HG03196 (cell line): ENCODE measurements around the gene RGMB.
A peak's percentile ranks its signal among the peaks of the same experiment; 100 is the strongest.

ENCODE experiments used
- ATAC-seq: cut with Tn5 transposase; IDR thresholded peaks from one replicate; pipeline ENCODE4 v1.9.1; 2021; ENCODE audit not compliant: unreplicated experiment

RGMB gene

DNA sequence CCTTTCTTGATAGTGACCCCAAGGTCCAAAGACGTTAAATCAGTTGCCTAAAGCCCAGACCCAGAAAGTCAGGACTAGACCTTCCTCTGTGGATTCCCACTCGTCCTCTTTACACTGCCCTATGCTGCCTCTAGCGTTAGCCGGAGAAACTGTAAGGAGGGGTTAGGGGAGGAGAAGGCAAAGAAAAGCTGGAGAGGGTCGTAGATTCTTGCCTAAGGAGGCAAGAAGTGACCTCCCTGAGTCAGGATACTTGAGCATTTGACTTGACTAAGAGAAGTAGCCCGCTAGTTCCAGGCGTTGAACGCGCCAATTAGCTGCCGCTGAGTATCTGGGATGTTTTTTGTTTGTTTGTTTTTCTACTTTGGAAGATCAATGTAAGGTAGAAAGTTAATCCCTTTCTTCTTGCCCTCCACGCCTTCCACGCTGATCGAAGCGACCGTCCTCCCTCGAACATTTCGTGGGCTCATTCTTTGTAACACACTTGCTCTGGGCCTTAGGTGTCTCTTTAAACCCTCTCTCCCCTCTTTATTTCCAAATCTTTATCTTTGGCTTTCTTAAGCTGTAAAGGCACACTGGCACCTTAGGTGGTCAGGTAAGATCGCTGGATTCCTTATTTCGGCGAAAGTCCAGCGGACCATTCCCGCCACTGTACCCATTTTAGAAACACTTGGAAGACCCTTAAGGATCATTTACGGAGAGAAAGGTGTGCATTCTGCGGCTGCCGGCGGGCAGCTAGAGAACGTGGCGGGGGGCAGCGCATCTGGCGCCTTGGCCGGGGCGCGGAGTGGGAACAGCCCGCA is 5.1 kb upstream of the RGMB start:
- peak; percentile 36 for ATAC-seq

DNA sequence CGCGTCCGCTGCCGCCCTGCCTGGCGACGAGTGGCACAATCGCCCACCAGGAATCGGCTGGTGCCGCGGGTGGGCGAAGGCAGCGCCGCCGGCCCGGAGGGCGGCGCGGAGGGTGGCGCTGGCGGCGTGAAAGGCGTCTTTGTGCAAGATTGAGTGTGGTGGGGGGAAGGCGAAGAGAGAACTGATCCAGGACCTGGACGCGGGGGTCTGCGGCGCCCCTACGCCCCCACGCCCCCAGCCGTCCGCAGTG is 4.6 kb upstream of the RGMB start:
- no peak for ATAC-seq

DNA sequence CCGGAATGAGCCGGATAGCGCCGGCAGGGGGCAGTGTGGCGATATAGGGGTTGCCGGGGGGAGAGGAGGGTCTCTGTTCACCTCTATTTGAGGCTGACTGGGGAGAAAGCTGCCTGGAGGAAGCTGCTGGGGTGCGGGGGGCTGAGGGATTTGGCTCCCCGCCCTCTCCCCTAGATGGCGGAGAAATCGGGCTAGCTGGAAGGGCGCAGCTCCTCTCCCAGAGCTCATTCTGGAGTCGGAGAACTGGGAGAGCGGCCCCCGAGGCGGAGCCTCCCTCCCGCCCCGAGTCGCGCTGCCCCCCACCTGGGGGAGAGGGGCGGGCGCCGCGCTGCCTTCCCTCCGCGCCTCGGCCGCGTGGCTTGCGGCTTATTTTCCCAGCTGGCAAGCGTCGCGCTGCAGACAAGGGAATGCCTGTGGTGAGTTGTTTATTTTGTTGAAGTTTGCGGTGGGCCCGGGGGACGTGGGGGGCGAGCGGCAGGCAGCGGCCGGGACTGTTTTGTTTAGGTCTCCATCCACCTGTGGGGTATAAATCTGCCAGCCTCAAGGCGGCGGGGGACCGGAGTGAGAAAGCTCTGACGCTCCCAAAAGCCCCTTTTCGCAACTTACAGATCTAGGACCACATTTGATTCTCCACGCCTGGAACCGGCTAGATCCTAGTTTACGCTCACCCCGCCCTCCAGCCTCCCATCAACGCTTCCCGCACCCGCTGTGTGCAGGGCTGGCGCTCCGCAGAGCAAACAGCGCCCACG is 4.1 kb upstream of the RGMB start:
- ATAC-seq, result no peak

DNA sequence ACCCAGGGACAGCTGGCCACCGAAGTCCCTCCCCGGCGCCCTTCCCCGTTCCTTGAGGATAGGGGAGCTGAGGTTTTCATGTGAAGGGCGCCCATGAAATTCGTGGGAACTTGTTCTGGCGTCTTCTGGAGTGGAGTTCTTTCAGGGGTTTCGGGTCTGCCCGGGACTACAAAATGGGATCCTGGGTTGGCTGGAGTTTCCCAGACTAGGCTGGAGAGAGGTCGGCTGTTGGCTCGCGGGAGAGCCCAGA is 3.6 kb upstream of the RGMB start:
- ATAC-seq, result no peak

DNA sequence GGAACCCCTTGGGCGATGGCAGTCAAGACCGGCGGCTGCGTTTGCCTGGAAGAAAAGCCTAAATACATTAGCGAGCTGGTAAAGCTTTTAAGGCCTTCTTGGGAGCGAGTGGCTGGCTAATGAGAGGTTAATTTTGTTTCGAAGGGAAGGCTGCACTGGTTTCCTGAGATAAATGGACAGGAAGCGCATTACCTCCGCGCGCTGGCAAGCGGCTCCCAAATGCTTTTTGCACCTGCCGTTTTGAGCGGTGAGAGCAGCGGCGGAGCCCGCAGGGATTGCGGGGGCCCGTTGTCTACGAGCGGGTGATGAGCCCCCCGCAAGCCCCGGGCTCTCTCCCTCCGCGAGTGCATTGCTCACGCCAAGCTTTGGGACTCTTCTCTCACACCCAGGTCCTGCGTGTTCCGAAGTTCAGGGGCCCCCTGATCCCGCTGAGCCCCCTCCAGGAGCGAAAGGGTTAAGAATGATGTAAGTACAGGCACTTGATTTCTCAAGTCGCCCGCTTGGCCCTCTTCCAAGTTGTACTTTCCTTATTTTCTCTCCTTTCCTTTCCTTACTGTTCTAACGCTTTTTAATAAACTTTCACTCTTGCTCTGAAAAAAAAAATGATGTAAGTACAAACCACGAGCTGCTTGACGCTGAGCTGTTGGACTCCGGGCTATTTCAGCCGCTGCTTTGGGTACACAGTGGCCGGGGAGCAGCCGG is 3.1 kb upstream of the RGMB start:
- no peak for ATAC-seq

DNA sequence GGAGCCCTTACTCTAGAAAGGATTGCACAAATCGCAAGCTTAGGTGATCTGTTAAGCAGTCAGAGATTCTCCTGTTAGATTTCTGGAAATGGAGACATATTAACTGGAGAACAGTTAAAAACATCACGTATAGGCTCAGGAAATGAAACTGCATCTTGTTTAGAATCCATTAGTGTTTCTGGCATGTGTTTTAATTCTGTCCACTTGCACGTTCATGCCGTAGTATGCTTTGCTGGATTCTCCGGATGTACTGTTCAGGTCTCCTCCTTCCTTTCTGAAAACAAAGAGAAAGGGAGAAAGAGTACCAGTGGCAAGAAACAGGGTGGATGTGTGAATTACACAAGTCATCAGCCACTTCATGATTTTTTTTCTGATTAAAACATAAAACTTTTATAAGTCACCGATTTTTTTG is 2.5 kb upstream of the RGMB start:
- no peak for ATAC-seq

DNA sequence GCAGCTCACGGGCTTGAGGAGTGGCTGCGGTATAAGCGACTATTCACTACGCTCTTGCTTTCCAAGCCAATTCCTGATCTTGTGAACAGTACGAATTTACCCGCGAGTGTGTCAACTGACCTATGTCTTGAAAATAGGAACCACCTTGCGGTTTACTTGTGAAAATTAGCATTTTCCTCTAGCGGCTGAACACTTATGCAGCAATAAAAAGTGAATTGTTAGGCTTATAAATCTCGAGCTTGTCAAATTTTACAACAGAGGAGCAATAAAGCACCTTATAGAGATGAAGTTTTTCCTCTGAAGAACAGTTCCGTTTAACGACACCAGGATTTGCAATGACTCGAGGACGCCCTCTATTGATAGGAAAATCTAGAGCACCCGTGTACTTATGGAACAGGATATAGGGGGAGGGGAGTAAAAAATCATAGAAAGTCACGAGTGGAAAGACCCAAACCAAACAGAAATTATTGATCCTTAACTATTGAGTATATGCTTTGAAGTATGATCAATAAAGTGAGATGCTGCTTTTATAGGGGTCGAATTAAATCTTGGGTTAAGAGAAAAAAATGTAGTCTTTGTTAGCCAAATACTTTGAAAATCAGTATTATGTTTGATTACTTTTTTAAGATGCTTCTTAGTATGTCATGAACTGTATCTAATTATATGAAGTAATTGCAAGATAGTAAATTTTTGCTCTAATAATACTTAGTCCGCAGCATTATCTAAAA is 1.9 kb upstream of the RGMB start:
- peak; percentile 14 for ATAC-seq

DNA sequence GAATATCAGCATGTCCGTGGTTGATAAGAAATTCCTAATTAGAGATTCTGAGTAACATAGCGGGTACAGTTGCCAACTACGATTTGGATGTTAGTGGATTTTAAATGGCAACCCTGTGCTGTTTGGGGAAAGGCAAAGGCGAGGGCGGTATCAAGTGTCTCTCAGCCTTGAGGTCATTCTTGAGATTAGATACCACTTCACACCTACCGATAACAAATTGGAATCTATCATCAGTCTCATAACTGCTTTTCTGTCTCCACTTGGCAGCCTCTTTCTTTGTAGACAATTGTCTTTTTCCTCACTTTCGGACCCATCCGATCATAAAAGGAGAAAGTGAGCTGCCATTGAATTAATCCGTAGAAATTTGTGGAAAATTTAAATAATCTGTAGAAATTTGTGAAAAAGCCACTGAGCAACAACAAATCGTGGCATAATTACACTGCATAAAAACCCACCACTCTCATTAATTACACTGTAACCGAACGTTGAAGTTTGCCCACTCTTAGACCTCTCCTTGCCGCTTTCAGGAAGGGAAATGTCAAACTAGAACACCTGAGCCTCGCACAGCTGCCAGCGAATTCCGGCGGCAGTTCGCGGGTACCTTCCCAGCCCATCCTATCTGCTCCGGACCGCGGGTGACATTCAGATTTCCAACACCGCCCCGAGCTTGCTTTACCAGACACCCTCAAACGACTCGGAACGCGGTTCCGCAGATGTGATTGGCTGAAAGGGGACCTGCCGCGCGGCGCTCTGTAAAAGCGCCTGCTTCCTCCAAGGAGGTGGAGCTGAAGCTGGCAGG is 849 bp upstream of the RGMB start:
- ATAC-seq, result peak; percentile 15

DNA sequence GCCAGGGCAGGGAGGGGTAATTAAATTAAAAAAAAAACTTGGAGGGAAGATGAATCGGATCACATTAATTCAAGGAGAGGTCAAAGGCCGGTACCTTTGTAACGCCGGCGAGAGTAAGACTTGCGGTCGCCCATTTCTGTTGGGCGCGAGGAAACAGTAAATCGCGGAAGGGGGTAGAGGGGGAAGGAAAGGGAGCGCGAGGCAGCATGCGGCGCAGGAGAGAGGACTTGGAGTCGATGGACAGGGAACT is 324 bp upstream of the RGMB start:
- no peak for ATAC-seq

DNA sequence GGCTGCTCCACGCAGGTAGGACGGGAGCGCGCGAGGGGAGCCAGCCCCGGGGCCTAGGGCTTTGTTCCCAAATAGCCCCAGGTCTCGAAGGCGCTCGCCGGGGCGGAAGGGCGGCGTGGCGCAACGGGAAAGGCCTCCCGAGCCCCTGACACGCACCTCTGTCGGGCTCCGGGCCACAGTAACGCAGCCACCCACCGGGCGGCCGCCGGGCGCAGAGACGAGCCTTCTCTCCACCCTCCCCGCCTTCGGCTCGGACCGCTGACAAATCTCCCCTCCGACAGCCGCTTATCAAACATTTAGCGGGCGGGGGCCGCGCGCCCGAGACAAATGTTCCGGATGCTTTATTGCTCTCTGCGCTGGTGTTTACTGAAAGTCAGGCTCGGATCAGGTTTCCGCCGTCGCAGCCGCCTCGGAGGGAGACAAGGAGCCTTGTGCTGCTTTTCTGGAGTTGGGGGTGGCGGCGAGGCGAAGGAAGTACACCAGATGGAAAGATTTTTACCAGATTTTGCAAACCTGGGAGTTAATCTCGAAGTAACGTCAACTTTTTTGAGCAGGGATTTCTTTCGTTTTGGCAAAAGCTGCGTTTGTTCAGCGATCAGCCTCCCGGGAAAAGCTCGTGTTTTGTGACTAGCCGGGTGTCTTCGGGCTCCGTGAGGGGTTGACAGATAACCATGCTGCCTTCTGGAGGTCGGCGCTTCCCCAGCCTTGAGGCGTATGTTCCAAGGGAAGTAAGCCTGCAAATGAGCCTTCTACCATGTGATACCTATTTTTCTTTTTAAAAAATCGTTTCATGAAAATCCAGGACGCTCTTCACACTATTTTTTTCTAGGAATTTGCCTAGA is 950 bp downstream of the RGMB start:
- ATAC-seq, result peak; percentile 21

DNA sequence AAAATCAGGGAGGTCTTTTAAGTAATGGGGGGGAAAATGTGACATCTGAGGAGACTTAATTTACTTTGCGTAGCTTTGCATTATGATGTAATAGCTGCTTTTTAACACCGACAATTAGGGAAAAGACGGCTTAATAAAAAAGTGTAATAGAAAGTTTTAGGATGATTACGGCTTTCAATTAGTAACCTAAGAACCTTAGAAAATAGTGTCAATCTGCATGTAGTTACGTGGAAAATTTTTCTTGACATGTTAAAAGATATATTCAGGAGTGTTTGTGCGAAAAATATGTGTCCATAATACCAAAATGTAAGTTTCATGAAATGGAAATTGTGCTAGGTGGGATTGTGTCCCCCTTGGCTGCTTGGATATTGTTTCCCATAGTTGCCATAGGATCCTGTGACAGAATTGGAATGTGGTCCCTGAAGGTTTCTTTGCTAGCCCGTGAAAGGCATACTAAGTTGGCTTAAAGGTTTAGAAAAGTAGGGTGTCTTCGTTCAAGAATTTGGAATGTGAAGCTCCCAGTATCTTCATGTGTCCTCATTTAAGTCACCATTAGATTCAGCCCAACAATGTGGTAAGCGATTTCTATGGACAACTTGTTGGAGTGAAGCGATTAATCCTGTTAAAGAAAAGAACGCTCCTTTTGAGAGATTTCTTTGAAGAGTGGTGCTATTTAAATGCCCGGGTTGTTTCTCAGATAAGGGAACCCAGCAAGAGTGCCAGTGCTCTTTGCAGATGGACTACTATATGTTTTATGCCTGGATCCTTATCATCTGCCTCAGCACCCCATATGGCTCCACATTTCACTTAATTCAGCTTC is 2.0 kb downstream of the RGMB start:
- ATAC-seq, result no peak

DNA sequence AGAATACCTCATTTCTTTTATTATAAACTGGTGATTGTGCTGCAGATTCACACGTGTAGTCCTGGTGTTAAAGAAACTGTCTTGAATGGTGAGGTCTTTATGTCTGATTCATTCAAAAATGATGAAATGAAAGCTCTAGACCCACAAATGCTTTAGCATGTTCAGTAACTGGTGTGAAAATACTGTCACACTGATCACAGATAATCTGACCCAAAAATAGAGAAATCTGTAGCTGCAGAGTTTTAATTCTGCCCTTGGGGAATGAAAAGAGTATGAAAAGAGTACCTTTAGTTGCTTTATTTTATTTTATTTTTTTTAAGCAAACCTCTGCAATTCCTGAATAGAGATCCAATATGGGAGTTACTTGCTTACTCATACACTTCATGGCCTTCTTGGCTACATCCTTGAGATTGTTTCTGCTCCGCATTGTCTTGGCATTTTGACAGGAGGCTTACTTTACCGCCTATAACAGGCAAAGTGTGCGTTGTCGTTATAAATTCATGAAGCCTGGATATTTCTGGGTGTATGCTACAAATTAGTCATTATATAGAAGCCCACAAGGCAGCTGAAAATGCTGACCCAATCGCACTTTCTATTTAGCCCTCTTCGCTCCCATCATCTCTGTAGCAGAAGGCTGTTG is 2.7 kb downstream of the RGMB start:
- ATAC-seq, result no peak

DNA sequence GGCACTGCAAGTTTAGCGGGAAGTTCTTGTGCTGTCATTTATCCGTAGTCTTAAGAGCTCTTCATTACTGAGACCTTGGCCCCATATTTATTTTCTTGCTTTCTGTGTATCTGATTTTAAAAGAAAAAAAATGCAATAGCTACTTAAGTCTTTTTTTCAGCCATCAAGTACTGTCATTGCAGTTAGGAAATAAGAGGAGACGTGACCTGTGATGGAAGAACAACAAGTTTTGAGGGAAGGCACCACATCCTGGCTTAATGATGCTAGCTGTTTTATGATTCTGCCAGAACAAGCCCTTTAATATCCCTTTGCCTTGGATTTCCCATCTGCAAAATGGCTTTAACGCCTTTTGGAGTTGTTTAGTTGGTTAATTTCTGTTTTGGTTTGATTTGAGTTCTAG is 3.8 kb downstream of the RGMB start:
- no peak for ATAC-seq

DNA sequence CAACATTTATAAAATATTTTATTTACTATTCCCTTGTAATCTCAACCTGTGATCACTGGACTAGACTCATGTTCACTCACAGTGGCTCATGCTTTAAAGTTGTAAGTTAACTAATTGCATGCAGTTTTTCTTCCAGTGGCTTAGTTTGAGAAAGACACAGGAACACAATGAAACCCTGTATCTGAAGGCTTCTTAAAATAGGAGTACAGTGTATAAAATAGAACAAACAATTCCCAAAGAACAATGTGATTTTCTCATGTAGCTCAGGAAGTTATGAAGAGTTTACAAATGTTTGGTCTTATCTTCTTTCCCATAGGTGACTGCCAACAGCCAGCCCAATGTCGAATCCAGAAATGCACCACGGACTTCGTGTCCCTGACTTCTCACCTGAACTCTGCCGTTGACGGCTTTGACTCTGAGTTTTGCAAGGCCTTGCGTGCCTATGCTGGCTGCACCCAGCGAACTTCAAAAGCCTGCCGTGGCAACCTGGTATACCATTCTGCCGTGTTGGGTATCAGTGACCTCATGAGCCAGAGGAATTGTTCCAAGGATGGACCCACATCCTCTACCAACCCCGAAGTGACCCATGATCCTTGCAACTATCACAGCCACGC is 5.9 kb downstream of the RGMB start:
- no peak for ATAC-seq

DNA sequence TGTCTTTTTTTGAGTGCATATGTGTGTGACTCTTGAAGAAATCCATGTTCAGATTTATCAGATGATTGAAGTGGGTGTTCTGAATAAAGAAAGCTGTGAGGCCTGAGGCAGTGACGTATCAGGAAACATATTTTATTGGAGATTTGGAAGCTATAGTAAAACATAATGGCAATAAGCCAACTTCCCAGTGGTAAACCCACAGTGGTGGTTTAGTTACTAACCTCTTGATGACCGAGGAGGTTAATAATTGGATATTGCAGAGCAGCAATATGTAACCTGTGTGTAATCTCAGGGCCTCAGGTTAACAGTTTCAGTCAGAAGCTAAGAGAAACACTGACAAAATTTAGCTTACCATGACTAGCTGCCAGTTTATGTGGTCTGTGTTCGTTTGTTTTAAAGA is 6.9 kb downstream of the RGMB start:
- no peak for ATAC-seq

DNA sequence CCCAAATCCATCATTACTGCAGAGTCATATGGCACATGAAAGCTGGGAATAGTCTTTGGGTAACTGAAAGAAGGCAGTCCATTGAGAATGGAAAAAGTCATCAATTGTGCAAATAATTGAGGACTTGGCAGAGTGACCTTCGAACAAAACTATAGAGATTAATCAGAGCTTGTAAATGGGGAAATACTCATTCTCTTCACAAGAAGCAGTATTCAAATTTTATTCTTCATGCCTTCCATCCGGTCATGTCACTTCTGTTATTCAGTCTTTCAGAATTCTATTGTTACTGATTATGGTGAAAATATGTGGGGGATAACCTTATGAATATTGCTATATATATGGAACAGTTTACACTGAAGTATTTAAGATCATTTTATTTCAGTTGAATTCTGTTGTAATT is 8.1 kb downstream of the RGMB start:
- no peak for ATAC-seq

DNA sequence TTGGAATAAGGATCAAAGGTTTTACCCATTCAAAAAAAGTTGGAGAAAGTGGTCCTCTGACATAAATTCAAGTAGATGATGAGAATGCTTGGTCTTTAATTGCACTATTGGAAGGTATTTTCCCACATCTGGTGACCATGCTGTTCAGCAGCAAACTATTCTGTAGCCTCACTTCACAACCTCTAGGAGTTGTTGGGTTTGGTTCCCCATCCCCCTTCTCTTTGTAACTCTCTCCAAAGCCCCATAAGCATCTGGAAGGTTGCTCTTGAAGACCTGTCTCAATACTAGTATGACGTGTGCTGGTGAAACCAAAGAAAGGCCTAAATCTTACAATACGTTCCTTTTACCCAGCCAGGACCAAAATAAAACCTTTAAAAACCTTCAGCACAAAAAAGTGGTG is 8.5 kb downstream of the RGMB start:
- no peak for ATAC-seq

DNA sequence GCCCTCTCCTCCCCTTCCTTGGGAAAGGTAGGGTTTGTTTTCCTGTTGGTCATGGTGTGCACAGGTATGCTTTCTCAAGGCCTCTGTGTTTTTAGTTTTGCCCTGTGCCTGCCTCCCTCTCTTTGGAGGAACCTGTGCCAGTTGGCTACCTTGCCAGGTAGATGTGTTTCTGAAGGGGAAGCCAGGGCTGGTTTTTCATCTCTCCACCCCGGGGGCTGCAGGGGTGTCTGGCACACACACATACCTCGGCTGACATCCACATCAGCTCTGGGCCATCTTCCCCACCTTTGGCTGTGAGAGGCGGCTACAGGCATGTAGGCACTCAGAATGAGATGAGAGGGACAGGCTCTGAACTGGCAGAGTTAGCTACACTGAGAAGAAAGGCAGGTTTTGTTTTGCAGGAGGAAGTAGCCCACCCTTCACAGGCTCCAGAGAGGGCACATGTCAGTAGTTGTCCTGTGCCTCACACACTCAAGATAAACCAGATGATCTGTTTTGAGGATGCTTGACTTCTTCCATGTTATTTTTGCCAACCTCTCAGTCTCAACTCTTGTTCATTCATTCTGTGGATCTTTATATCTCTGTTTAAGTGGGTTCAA is 9.7 kb downstream of the RGMB start:
- no peak for ATAC-seq
